Hepatocyte (in vitro differentiated cells): Measurements from ENCODE around the gene CELSR1.

Experiments
- EZH2 ChIP-seq: fragments of 200-600 bp; sonication (generic); IDR thresholded peaks from 2 replicates; pipeline ENCODE4 v1.6.1; 2016; ENCODE audit warnings: antibody characterized with exemption, mild to moderate bottlenecking, borderline replicate concordance
- TF ChIP-seq, protein P1 (sequence below): fragments of 200-600 bp; sonication (generic); IDR thresholded peaks from 2 replicates; pipeline ENCODE4 v1.5.1; 2016; ENCODE audit warnings: antibody characterized with exemption, mild to moderate bottlenecking; ENCODE audit not compliant: poor library complexity

DNA sequence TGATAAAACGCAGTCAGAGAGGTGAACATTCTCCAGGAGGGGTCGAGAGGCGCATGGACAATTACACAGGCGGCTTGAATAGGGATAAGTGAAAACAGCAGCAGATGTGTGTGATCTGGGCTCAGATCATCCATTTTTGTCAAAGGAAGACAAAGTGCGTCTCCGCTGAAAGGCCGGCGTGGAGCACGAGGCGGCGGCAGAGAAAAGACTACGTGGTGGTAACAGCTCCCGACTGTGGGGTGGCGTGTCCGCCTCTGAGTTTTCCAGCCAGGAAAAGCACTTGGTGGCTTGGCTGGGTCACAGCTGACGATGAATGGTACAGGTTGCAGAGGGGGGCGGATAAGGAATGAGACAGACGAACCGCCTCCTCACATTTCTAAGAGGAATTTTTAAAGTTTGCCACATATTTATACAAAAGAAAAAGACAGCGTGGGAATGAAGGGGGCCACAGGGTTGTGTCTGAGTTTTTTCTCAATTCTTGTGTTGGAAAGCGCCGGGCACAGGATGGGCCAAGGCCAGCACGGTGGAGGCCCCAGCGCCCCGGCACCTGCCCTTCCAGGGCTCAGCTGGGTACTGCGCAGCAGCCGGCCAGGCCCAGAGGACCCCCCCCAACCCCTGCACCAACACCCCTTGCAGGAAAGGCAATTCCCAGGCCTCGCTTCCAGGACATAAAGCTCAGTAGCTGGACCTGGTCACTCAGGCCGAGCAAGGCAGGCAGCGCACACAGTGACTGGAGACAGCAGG is 121.5 kb downstream of the CELSR1 start:
- TF ChIP-seq, protein P1, sequence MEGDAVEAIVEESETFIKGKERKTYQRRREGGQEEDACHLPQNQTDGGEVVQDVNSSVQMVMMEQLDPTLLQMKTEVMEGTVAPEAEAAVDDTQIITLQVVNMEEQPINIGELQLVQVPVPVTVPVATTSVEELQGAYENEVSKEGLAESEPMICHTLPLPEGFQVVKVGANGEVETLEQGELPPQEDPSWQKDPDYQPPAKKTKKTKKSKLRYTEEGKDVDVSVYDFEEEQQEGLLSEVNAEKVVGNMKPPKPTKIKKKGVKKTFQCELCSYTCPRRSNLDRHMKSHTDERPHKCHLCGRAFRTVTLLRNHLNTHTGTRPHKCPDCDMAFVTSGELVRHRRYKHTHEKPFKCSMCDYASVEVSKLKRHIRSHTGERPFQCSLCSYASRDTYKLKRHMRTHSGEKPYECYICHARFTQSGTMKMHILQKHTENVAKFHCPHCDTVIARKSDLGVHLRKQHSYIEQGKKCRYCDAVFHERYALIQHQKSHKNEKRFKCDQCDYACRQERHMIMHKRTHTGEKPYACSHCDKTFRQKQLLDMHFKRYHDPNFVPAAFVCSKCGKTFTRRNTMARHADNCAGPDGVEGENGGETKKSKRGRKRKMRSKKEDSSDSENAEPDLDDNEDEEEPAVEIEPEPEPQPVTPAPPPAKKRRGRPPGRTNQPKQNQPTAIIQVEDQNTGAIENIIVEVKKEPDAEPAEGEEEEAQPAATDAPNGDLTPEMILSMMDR = no peak
- TF ChIP-seq EZH2 = no peak
